OCI-LY1 (cell line): ENCODE data around the gene PRSS33.

Source experiments
- EZH2 ChIP-seq: fragments of 200-600 bp; sonication (generic), shearing (Covaris generic); IDR thresholded peaks from 2 replicates; pipeline ENCODE4 v1.8.0; 2017; ENCODE audit warnings: borderline replicate concordance, mixed run types, mild to moderate bottlenecking, antibody characterized with exemption, low read length, moderate library complexity, mixed read lengths
- TF ChIP-seq, protein P1 (sequence below): fragments of 200-600 bp; sonication (generic), shearing (Covaris generic); IDR thresholded peaks from 2 replicates; pipeline ENCODE4 v1.5.1; 2017; ENCODE audit warnings: mild to moderate bottlenecking, antibody characterized with exemption, low read length, moderate library complexity, mixed read lengths

DNA sequence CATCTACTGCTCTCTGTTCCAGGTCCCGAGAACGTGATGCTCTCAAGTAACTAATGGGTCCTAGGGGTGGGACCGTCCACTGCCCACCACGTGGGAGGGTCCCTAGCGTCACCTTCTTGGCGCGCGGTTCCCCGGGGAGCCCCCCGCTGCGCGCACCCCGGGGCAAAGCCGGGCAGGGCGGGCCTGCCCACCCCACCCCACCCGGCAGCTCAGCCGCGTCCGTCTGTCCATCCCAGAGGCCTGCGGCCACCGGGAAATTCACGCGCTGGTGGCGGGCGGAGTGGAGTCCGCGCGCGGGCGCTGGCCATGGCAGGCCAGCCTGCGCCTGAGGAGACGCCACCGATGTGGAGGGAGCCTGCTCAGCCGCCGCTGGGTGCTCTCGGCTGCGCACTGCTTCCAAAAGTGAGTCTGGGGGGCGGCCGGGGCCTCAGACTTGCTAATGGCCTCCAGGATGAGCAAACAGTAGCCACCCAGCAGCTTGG, 11.4 kb upstream of the PRSS33 start:
- TF ChIP-seq, protein P1, sequence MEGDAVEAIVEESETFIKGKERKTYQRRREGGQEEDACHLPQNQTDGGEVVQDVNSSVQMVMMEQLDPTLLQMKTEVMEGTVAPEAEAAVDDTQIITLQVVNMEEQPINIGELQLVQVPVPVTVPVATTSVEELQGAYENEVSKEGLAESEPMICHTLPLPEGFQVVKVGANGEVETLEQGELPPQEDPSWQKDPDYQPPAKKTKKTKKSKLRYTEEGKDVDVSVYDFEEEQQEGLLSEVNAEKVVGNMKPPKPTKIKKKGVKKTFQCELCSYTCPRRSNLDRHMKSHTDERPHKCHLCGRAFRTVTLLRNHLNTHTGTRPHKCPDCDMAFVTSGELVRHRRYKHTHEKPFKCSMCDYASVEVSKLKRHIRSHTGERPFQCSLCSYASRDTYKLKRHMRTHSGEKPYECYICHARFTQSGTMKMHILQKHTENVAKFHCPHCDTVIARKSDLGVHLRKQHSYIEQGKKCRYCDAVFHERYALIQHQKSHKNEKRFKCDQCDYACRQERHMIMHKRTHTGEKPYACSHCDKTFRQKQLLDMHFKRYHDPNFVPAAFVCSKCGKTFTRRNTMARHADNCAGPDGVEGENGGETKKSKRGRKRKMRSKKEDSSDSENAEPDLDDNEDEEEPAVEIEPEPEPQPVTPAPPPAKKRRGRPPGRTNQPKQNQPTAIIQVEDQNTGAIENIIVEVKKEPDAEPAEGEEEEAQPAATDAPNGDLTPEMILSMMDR = no peak
- no peak for TF ChIP-seq EZH2
